Measurements from ENCODE around the gene AMY2A.
"Not testable (repeated sequence)": the region's sequence is repeated elsewhere in the genome, so short reads cannot be mapped to it uniquely, and the experiment has no call there.

Gene AMY2A
- total RNA-seq, result 0 reads per million in 4 experiments

DNA sequence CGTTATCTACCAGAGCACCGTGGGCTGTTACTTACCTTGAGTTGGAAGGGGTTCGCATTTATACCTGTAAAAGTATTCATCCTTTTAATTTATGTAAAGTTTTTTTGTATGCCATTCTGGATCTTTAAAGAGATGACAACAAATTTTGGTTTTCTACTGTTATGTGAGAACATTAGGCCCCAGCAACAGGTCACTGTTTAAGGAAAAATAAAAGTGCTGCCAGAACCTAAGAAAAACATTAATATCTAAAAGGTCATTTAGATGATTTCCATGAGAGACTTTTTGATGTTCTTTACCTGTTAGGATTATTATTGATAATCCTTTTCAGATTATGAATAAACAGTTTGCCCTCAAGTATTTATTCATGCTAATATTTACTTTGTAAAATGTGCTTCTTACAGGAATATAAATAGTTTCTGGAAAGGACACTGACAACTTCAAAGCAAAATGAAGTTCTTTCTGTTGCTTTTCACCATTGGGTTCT, at the start of gene AMY2A:
Gene AMY2A, plus strand, starts transcription at position 434 of the 484 bp plus-strand sequence. Its CDS starts 14 bp downstream, at position 448.
- not testable (repeated sequence) for DNase-seq

DNA sequence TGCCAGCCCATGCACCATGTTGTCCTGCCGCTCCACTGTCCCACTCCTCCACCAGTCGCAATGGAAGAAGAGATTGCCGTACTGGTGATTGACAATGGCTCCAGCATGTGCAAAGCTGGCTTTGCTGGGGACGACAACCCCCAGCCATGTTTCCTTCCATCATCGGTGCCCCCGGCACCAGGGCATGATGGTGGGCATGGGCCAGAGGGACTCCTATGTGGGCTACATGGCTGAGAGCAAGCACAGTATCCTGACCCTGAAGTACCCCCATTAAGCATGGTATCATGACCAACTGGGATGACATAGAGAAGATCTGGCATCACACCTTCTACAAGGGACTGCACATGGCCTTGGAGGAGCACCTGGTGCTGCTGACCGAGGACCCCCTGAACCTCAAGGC, 47.7 kb upstream of the AMY2A start:
- DNase-seq, result no peak

DNA sequence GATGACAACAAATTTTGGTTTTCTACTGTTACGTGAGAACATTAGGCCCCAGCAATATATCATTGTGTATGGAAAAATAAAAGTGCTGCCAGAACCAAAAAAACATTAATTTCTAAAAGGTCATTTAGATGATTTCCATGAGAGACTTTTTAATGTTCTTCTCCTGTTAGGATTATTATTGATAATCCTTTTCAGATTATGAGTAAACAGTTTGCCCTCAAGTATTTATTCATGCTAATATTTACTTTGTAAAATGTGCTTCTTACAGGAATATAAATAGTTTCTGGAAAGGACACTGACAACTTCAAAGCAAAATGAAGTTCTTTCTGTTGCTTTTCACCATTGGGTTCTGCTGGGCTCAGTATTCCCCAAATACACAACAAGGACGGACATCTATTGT, 45.9 kb upstream of the AMY2A start, which contains the start of gene AMY2B:
Gene AMY2B, plus strand, starts transcription at position 301 of the 400 bp plus-strand sequence. Its CDS starts 14 bp downstream, at position 315.
- not testable (repeated sequence) for DNase-seq

DNA sequence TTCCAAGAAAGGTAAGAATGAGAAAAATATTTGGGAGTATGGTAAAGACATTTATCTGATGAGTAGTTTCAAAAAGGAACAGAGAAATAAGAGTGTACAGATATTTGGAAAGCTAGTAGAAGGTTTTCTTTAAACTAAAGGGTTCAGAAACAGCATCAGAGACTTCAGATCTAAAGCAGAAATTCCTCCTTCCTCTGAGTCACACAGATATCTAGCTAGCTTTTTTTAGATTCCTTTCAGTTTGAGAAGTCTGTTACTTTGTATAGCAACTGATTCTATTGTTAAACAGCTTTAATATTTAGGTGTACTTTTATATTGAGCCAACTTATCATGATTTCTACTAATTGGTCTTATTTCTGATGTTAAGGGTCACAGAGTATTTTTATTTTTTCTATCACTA, 41.2 kb upstream of the AMY2A start:
- DNase-seq, result no peak

DNA sequence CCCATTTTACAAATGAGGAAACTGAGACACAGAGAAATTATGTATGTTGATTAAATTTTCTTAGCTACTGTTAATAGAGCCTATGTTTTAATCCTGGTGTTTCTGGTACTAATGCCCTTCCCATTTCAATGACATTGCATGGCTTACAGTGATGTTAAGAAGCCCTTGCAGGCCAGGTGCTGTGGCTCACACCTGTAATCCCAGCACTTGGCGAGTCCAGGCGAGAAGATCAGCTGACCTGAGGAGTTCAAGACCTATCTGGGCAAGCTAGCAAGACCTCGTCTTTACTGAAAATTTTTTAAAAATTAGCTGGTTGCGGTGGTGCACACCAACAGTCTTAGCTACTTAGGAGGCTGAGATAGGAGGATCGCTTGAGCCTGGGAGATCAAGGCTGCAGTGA, 40.4 kb upstream of the AMY2A start:
- DNase-seq, result not testable (repeated sequence)

DNA sequence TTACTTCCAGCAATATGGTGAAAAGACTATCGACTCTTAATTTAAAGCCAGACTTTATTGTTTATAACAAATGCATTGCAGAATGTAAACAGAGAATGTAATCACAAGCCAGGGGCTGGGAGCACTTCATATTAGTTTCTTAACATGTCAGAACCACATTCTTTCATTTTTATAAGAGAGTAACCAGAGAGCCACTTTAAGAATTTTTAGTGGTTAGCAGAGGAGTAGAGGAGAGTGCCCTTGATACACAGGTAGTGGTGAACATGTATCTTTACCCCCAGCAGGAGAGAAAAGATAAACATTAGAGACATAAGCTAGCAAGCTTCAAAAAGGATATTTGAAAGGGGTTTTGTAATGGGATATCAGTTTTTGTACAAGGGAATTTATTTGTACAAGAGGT, 34.8 kb upstream of the AMY2A start:
- DNase-seq, result no peak

DNA sequence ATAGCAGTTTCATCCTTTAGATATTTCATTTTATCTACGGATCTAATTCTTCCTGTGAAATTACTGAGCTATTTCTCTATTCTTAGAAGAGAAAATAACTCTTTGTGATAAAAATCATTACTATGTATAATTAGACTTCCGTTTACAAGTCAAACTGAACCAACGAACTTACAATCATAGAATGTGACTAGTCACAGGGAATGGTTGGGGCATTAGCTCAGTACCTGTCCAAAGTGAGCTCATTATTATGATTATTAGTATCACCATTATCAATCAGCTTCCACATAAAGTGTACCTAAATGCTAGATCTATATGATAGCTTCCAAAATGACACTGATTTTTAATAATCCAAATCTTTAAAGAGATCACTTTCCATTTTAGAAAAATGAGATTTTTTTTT, 33.3 kb upstream of the AMY2A start:
- DNase-seq, result no peak

DNA sequence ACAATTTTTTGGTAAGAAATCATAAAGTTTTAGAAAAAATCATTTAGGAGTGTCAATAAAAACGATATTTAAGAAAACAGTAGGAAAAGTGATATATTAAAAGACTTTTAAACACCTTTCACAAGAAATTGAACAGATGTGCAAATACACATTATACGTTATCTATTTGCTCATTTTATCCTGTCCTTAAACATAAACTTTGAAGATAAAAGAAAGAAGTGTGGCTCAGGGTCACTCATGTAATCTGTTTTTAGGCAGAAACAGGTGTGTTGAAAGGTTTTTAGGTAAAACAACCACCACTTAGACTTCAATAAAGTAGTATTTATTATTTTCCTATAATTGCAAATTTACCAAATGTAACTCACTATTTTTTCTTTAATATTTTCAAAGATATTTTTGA, 32.7 kb upstream of the AMY2A start:
- no peak for DNase-seq

DNA sequence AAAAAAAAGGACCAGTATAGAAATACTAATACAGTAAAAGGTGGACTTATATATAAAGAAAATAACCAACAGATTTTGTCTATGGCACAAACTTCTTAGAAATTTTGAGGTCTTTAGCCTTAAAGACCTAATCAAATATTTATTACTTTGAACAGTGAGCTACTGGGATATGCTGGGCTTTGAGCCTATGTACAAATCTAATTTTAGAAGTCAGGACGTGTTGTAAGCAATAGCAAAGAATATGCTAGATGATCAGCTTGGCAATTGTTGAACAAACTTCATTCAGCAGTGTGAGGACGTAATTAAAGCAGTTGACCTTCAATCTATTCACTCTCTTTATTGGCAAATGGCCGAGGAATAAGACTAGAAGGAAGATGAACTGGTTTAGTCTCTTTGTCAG, 14.5 kb upstream of the AMY2A start:
- DNase-seq, result not testable (repeated sequence)

DNA sequence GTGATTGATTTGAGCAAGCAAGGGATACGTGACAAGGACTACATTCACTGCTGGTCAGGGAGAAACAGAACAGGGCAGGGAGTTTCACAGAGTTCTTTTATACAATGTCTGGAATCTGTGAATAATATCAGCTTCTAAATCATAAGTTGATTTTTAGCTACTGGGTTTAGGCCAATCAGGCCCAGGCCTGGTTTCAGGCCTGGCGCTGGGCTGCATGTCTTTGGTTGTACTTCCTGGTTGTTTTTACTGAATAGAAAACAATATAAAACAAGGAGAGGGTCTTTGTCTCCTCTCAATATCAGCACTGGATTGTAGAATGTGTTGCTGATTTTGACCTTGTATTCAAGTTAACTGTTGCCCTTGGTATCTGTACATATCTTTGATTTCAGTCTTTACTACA, 865 bp upstream of the AMY2A start:
- no peak for DNase-seq

DNA sequence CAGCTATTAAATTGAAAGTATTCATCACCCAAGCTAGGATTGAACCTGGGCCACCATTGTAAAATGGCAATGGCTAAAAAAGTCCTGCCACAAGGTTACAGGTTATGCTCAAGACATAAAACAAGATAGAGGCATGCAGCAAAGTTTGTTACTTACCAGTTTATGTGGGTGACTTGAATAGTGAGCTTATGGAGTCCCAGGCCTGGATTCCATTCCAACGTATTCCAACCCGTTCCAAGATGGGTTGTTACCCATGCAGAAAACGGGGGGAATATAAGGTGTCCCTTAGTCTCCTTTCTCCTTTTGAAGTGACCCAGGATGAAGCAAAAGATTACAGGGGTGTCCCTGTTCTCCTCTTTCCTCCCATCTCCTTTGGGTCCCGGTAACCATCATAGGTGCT, 10.2 kb downstream of the AMY2A start:
- not testable (repeated sequence) for DNase-seq

DNA sequence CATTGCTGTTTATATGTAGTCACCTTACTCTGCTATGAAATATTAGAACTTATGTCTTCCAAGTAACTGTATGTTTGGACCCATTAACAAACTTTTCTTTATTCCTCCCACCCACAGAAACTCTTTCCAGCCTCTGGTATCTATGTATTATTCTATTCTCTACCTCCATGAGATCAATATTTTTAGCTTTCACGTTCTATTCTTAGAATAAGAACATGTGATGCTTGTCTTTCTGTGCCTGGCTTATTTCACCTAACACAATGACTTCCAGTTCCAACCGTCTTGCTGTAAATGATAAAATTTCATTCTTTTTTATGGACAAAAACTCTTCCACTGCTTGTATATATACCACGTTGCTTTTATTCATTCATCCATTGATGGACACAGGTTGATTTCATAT, 24.0 kb downstream of the AMY2A start:
- DNase-seq, result not testable (repeated sequence)

DNA sequence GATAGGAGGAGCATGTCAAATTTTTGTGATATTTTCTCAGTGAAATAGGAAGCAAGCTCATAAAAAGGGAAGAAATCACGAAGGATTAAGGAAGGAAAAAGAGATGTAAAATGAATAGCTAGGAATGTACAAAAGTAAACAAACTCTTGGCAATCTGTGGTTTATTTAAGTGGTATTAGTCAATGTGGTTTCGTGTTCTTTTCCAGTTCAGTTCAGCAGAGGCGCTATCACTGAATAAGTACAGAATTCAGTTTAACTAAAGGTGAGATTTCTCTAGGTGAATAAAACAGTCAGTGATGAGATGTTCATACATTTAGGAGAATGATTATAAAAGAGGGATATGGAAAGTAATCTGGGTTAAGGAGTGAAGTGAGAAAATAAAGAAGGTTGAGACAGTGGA, 26.7 kb downstream of the AMY2A start:
- DNase-seq, result not testable (repeated sequence)

DNA sequence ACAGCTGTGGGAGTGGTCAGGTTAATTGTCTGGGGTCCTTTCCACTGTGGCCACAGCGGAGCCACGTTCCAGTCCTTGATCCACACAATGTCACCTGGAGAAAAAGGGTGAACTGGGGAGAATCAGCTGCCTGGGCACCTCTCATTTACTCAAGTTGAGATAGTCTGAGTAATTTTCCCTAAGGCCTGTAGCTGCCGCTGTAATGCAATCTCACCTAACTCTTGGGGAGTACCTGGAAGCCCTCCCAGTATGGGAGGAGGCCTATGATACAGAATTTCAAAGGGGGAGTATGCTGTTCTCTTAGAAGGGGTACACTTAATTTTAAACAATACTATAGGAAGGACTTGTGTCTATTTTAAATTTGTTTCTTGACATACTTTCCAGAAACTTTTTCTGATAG, 33.1 kb downstream of the AMY2A start:
- DNase-seq, result not testable (repeated sequence)

DNA sequence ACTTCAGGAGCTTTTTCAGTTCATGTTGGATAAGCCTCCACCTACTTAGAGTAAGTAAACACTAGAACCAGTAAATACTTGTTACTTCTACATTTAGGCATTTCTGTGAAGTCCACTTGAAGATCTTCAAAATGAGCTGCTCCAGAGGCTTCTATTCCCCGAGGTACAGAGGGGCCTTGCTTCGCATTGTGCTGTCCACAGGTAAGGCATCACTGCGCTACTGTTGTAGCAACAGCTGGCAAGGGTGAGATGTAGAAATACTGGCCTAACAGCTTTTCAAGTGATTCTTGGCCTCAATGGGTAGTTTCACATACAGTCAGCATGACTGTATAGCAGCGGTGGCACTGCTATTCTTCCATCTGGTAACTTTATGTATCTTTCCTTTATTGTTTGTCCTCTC, 33.7 kb downstream of the AMY2A start:
- not testable (repeated sequence) for DNase-seq

DNA sequence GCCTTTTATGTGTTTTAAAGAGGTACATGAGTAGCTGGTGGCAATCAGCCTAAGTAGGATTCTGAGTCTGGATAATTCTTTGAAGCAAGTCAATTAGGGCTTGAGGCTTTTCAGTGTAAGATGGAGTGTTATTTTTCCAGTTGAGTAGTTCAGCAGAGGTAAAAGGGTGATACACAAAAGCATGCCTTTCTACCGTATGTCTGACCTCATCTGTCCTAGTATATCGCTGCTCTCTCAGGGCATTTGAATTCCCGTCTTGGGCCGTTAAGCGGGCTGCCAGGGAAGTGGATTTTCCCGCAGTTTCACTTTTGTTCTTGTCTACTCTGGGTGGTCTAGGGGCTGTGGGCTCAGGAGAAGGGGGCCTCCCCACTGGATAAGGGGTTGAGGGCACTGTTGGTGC, 36.9 kb downstream of the AMY2A start:
- not testable (repeated sequence) for DNase-seq

DNA sequence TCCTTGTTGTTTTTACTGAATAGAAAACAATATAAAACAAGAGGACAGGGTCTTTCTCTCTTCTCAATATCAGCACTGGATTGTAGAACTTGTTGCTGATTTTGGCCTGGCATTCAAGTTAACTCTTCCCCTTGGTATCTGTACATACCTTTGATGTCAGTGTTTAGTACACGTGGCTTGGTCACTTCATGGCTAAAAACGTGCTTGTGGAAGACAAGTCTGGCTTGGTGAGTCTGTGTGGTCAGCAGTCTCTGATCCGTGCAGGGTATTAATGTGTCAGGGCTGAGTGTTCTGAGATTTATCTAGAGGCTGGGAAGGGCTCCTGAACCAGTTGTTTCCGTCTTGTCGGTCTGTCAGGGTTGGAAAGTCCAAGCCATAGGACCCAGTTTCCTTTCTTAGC, 38.2 kb downstream of the AMY2A start, which contains the start of gene AMY1A:
Gene AMY1A, plus strand, starts transcription at position 301 of the 400 bp plus-strand sequence. CDS start 571 bp downstream, outside the sequence.
- not testable (repeated sequence) for DNase-seq

Data from effector CD8-positive, alpha-beta T cell (primary cell).